Measurements from ENCODE around the gene BMPR1B.
"Not testable (repeated sequence)": the region's sequence is repeated elsewhere in the genome, so short reads cannot be mapped to it uniquely, and the experiment has no call there.

The BMPR1B gene

GRCh38 chr4:95093936-95094929 is 336.5 kb downstream of the BMPR1B start:
- no peak for DNase-seq

- DNase-seq, result no peak
Measured at GRCh38 chr4:95095348-95095974, 337.7 kb downstream of the BMPR1B start.

GRCh38 chr4:95102162-95102790 is 344.5 kb downstream of the BMPR1B start:
- DNase-seq, result no peak

- no peak for DNase-seq
Measured at GRCh38 chr4:95105112-95105511, 347.4 kb downstream of the BMPR1B start.

- no peak for DNase-seq
Measured at GRCh38 chr4:95105983-95106382, 348.2 kb downstream of the BMPR1B start.

GRCh38 chr4:95106408-95106928 is 348.7 kb downstream of the BMPR1B start:
- no peak for DNase-seq

- DNase-seq, result no peak
Measured at GRCh38 chr4:95107004-95107403, 349.2 kb downstream of the BMPR1B start.

DNA sequence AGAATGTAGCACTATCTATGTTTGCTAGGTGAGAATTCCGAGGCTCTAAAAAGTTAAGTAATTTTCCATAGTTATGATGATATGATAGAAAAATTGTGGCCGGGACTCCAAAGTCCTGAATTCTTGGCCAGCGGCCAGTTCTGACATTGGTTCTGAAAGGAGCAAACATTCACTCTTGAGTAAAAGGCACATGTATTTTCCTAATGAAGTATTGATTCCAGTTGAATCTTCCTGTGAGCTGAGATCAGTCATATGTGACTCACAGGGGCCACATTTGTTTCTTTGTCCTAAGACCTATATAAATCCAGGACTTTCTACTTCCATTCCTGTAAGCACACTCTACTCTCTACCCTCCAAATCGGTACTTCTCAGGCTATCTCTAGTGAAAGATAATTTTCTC is 349.9 kb downstream of the BMPR1B start:
- DNase-seq, result no peak

- no peak for DNase-seq
Measured at GRCh38 chr4:95108883-95109421, 351.2 kb downstream of the BMPR1B start.

- DNase-seq, result no peak
Measured at GRCh38 chr4:95114521-95114920, 356.8 kb downstream of the BMPR1B start.

DNA sequence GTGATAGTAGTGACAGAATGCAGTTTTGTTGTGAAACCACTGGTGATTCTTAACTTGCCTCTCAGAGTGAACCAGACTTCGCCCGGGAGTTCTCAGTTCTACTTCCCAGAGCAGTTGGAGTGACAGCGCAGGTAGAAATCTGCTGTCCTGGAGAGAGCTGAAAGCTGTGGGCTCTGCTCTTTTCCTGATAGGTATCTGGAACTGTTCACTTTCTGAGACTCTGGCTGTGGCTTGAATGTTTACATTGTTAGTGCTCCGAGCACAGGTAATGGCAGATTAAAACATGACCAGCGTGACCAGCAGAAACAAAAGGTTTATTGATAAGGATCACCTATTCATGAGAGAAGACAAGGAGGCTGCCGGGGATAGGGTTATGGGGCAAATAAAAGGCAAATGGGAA is 360.7 kb downstream of the BMPR1B start:
- no peak for DNase-seq

- DNase-seq, result no peak
Measured at GRCh38 chr4:95120456-95120855, 362.7 kb downstream of the BMPR1B start.

- no peak for DNase-seq
Measured at GRCh38 chr4:95122001-95122400, 364.2 kb downstream of the BMPR1B start.

GRCh38 chr4:95124906-95125504 is 367.2 kb downstream of the BMPR1B start:
- no peak for DNase-seq

- DNase-seq, result no peak
Measured at GRCh38 chr4:95129031-95129430, 371.3 kb downstream of the BMPR1B start.

- DNase-seq, result no peak
Measured at GRCh38 chr4:95129821-95130311, 372.1 kb downstream of the BMPR1B start.

DNA sequence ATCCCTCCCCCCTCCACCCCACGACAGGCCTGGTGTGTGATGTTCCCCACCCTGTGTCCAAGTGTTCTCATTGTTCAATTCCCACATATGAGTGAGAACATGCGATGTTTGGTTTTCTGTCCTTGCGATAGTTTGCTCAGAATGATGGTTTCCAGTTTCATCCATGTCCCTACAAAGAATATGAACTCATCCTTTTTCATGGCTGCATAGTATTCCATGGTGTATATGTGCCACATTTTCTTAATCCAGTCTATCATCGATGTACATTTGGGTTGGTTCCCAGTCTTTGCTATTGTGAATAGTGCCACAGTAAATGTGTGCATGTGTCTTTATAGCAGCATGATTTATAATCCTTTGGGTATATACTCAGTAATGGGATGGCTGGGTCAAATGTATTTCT is 376.3 kb downstream of the BMPR1B start:
- DNase-seq, result not testable (repeated sequence)

DNA sequence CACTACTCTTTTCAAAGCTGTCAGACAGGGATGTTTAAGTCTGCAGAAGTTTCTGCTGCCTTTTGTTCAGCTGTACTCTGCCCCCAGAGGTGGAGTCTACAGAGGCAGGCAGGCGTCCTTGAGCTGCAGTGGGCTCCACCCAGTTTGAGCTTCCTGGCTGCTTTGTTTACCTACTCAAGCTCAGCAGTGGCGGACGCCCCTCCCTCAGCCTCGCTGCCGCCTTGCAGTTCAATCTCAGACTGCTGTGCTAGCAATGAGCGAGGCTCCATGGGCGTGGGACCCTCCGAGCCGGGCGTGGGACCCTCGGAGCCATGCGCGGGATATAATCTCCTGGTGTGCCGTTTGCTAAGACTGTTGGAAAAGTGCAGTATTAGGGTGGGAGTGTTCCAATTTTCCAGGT is 381.7 kb downstream of the BMPR1B start:
- DNase-seq, result not testable (repeated sequence)

- DNase-seq, result no peak
Measured at GRCh38 chr4:95141361-95141760, 383.6 kb downstream of the BMPR1B start.

- DNase-seq, result no peak
Measured at GRCh38 chr4:95142932-95143331, 385.2 kb downstream of the BMPR1B start.

GRCh38 chr4:95151255-95151654 is 393.5 kb downstream of the BMPR1B start:
- DNase-seq, result no peak

DNA sequence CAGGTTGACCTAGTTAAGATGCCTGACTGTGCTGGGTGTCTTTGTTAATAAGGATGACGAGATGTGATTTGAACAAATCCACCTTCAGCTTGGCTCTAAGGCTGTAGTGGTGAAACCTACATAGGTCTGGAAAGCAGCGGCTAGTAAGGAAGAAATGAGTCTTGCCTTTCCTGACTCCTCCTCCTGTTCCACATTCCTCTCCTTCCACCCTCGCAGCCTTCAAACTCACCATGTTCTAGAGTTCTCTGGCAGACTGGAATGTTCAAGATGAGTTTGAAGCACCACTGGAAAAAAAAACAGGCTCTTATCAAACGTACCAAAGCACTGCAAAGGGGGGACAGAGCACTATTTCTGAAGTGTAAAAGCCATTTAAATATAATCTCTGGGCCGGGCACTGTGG is 395.4 kb downstream of the BMPR1B start:
- no peak for DNase-seq
